HCT116 (cell line): Measurements from ENCODE around the gene ACKR4. TPM values are rescaled to one million over a fixed set of nuclear protein-coding genes. Genes with fewer than 3 reads are reported as not detected.

Source experiments
- ATAC-seq: fragments of 200-7000 bp; cut with Tn5 transposase; 2 replicates; pipeline ENCODE4 v1.9.1; 2020; ENCODE audit warnings: mild to moderate bottlenecking, moderate library complexity
- BruUV-seq: library from RNA; stranded (reverse); fragments of 400-500 nt; replicated peaks from 2 replicates; lab custom pipeline; 2021; lab: Mats Ljungman, UMichigan
- CTCF ChIA-PET: fragments of 300-600 bp; sonication (Branson Sonifier 250); formaldehyde crosslinking; loops from one replicate; lab custom pipeline; 2021; ENCODE audit warnings: antibody characterized with exemption; lab: Charles Lee
- POLR2A ChIA-PET: fragments of 300-600, 350-600 bp; sonication (Branson Sonifier 250); formaldehyde crosslinking; loops from one replicate; lab custom pipeline; 2021; ENCODE audit warnings: antibody characterized with exemption; lab: Charles Lee
- RAD21 ChIA-PET, 2 experiments: fragments of 300-600 bp; sonication (Branson Sonifier 250); formaldehyde crosslinking; loops; one replicate each; lab custom pipeline; 2023; ENCODE audit warnings: low total read pairs in 2 of 2; ENCODE audit not compliant: uncharacterized antibody in 2 of 2, unreplicated experiment in 2 of 2, low non-redundant PET in 1 of 2; lab: Charles Lee
- DNase-seq: peaks from one replicate; pipeline ENCODE4 v3.0.0-alpha.2; 2010; ENCODE audit warnings: low read depth, low spot score
- H2AFZ ChIP-seq: fragments of 200-600 bp; shearing (Covaris generic), sonication (generic); 2 replicates; pipeline ENCODE4 v1.6.1; 2017; ENCODE audit warnings: low read depth, mixed run types, mixed read lengths, antibody characterized with exemption, low read length; ENCODE audit not compliant: poor library complexity, severe bottlenecking
- H3K27ac ChIP-seq: 2 replicates; pipeline ENCODE4 v1.5.1; 2012; ENCODE audit warnings: low read depth, low read length
- H3K27me3 ChIP-seq: fragments of 200-600 bp; sonication (generic); 2 replicates; pipeline ENCODE4 v1.6.1; 2016; ENCODE audit warnings: mixed run types, low read length, mixed read lengths; ENCODE audit not compliant: insufficient read depth
- H3K36me3 ChIP-seq, 2 experiments: fragments of 200-500 bp in 1 of 2; fragments of 200-600 bp in 1 of 2; sonication (Bioruptor generic) in 1 of 2; sonication (generic) in 1 of 2; 2 replicates each; pipeline versions ENCODE4 v1.5.1 to v1.6.1; 2014 to 2016; ENCODE audit warnings: low read length in 2 of 2, inconsistent platforms in 1 of 2, mixed read lengths in 1 of 2, mixed run types in 1 of 2; ENCODE audit not compliant: insufficient read depth in 2 of 2, control insufficient read depth in 1 of 2
- H3K4me1 ChIP-seq, 2 experiments: fragments of 200-600 bp in 1 of 2; sonication (generic) in 1 of 2; 2 replicates each; pipeline versions ENCODE4 v1.5.1 to v1.6.1; 2012 to 2017; ENCODE audit warnings: low read length in 2 of 2, inconsistent platforms in 1 of 2, mild to moderate bottlenecking in 1 of 2, mixed read lengths in 1 of 2, mixed run types in 1 of 2, moderate library complexity in 1 of 2; ENCODE audit not compliant: insufficient read depth in 2 of 2, control insufficient read depth in 1 of 2
- H3K4me2 ChIP-seq: fragments of 200-600 bp; sonication (generic); 2 replicates; pipeline ENCODE4 v1.6.1; 2017; ENCODE audit warnings: mixed run types, low read length, mixed read lengths
- H3K4me3 ChIP-seq, 2 experiments: fragments of 200-600 bp in 1 of 2; sonication (generic) in 1 of 2; replicated peaks in 1 of 2; 2 replicates each; pipeline ENCODE4 v1.5.1; 2011 to 2016; ENCODE audit warnings: low read length in 2 of 2, control low read depth in 1 of 2, low read depth in 1 of 2, mild to moderate bottlenecking in 1 of 2, mixed read lengths in 1 of 2, mixed run types in 1 of 2
- H3K79me2 ChIP-seq: fragments of 200-600 bp; sonication (generic); 2 replicates; pipeline ENCODE4 v1.6.1; 2017; ENCODE audit warnings: mild to moderate bottlenecking, mixed run types, low read length, moderate library complexity, mixed read lengths; ENCODE audit not compliant: insufficient read depth
- H3K9ac ChIP-seq: fragments of 200-600 bp; sonication (generic); 2 replicates; pipeline ENCODE4 v1.6.1; 2016; ENCODE audit warnings: low read length, mixed read lengths
- H3K9me2 ChIP-seq: fragments of 200-600 bp; sonication (generic), shearing (Covaris generic); 2 replicates; pipeline ENCODE4 v1.6.1; 2017; ENCODE audit warnings: mixed run types, mild to moderate bottlenecking, moderate library complexity; ENCODE audit not compliant: insufficient read depth
- H3K9me3 ChIP-seq, 2 experiments: fragments of 200-500 bp in 1 of 2; fragments of 200-600 bp in 1 of 2; sonication (Bioruptor generic) in 1 of 2; sonication (generic) in 1 of 2; 2 replicates each; pipeline ENCODE4 v1.6.1; 2014 to 2017; ENCODE audit warnings: low read length in 2 of 2, mixed read lengths in 2 of 2, inconsistent platforms in 1 of 2, low read depth in 1 of 2, mild to moderate bottlenecking in 1 of 2, mixed run types in 1 of 2, moderate library complexity in 1 of 2; ENCODE audit not compliant: control insufficient read depth in 1 of 2, insufficient read depth in 1 of 2
- H4K20me1 ChIP-seq: fragments of 200-600 bp; sonication (generic), shearing (Covaris generic); 2 replicates; pipeline ENCODE4 v1.6.1; 2017; ENCODE audit warnings: mixed run types, mild to moderate bottlenecking, moderate library complexity; ENCODE audit not compliant: insufficient read depth
- CBX3 ChIP-seq: IDR thresholded peaks from 2 replicates; pipeline ENCODE4 v1.6.1; 2012; ENCODE audit warnings: low read depth
- CTCF ChIP-seq, 3 experiments: fragments of 200-600 bp in 1 of 3; sonication (generic) in 1 of 3; IDR thresholded peaks in 2 of 3; conservative IDR thresholded peaks in 1 of 3; 2 replicates each; pipeline ENCODE4 v1.5.1; 2012 to 2017; ENCODE audit warnings: low read depth in 2 of 3, low read length in 2 of 3, antibody characterized with exemption in 1 of 3, borderline replicate concordance in 1 of 3, control low read depth in 1 of 3, mild to moderate bottlenecking in 1 of 3, mixed read lengths in 1 of 3, mixed run types in 1 of 3, moderate library complexity in 1 of 3; ENCODE audit not compliant: insufficient read depth in 1 of 3
- EGR1 ChIP-seq: IDR thresholded peaks from 2 replicates; pipeline ENCODE4 v1.6.1; 2012; ENCODE audit warnings: low read depth
- ELF1 ChIP-seq: IDR thresholded peaks from 2 replicates; pipeline ENCODE4 v1.6.1; 2012; ENCODE audit warnings: low read depth, borderline replicate concordance
- EZH2 ChIP-seq: fragments of 200-600 bp; sonication (generic); IDR thresholded peaks from 2 replicates; pipeline ENCODE4 v1.6.1; 2017; ENCODE audit warnings: antibody characterized with exemption, mixed run types
- EZH2phosphoT487 ChIP-seq: fragments of 200-600 bp; IDR thresholded peaks from 2 replicates; pipeline ENCODE4 v1.6.1; 2018; ENCODE audit warnings: antibody characterized with exemption, borderline replicate concordance
- FOSL1 ChIP-seq: IDR thresholded peaks from 2 replicates; pipeline ENCODE4 v1.6.1; 2012; ENCODE audit warnings: low read depth
- JUND ChIP-seq: IDR thresholded peaks from 2 replicates; pipeline ENCODE4 v1.6.1; 2012
- MAX ChIP-seq: IDR thresholded peaks from 2 replicates; pipeline ENCODE4 v1.6.1; 2012
- POLR2A ChIP-seq: IDR thresholded peaks from 2 replicates; pipeline ENCODE4 v1.7.0; 2011; ENCODE audit warnings: borderline replicate concordance; ENCODE audit not compliant: insufficient read depth, insufficient read length; ENCODE audit errors: extremely low read depth
- POLR2AphosphoS5 ChIP-seq: IDR thresholded peaks from 2 replicates; pipeline ENCODE4 v1.6.1; 2011; ENCODE audit warnings: mild to moderate bottlenecking, low read depth, low read length, moderate library complexity
- RAD21 ChIP-seq: IDR thresholded peaks from 2 replicates; pipeline ENCODE4 v1.6.1; 2012; ENCODE audit warnings: low read depth, mild to moderate bottlenecking
- REST ChIP-seq: IDR thresholded peaks from 2 replicates; pipeline ENCODE4 v1.6.1; 2012; ENCODE audit warnings: low read depth
- SIN3A ChIP-seq: IDR thresholded peaks from 2 replicates; pipeline ENCODE4 v1.6.1; 2012; ENCODE audit warnings: low read depth
- SRF ChIP-seq: IDR thresholded peaks from 2 replicates; pipeline ENCODE4 v1.6.1; 2012; ENCODE audit warnings: low read depth
- TCF7L2 ChIP-seq: IDR thresholded peaks from 2 replicates; pipeline ENCODE4 v1.7.0; 2011; ENCODE audit warnings: borderline replicate concordance, inconsistent platforms; ENCODE audit not compliant: insufficient read depth, insufficient read length; ENCODE audit errors: extremely low read depth
- ZFX ChIP-seq: fragments of 450-650 bp; IDR thresholded peaks from 2 replicates; pipeline ENCODE4 v1.6.1; 2017
- ZNF274 ChIP-seq: fragments of 200-500 bp; sonication (Bioruptor generic); IDR thresholded peaks from 2 replicates; pipeline ENCODE4 v1.6.1; 2014; ENCODE audit warnings: mild to moderate bottlenecking, low read depth, low read length, inconsistent platforms
- intact Hi-C: fragments of 100-400 bp; cut with micrococcal nuclease; formaldehyde crosslinking; loops from 2 replicates; pipeline ENCODE4 v1.10.0; 2022
- total RNA-seq: library from RNA; stranded (reverse); gene quantifications from one replicate; pipeline ENCODE4 v1.2.1, GENCODE V29; 2021; ENCODE audit not compliant: unreplicated experiment
- TF ChIP-seq, protein P1 (sequence below): IDR thresholded peaks from 2 replicates; pipeline ENCODE4 v1.6.1; 2012
- TF ChIP-seq, protein P2 (sequence below): IDR thresholded peaks from 2 replicates; pipeline ENCODE4 v1.6.1; 2011; ENCODE audit warnings: mild to moderate bottlenecking, low read length, moderate library complexity; ENCODE audit not compliant: insufficient replicate concordance; ENCODE audit errors: extremely low read depth

The ACKR4 gene
- total RNA-seq, 1 experiment from 2014 or later, result 0.12 TPM

GRCh38 chr3:132642539-132642847 lies 45.4 kb downstream of the ACKR4 start:
- CTCF ChIA-PET, result interaction anchor here (1.0 to 2.6 kb wide), 12 partner anchors 11 to 386 kb away, joined by 3 to 36 read pairs (median 6); partner anchors contain the start of genes ACAD11, DNAJC13 and UBA5
- intact Hi-C loops, result loop anchor here (1.0 to 10.0 kb wide), 3 partner anchors 106 to 388 kb away; no protein-coding TSS in a partner anchor
- no TSS peak for BruUV-seq

More at GRCh38 chr3:132642539-132642847, 45.4 kb downstream of the ACKR4 start:
- TF ChIP-seq JUND (no peak), MAX (no peak), EGR1 (no peak), EZH2phosphoT487 (no peak), FOSL1 (no peak), POLR2AphosphoS5 (no peak), SIN3A (no peak), ELF1 (no peak), SRF (no peak), ZNF274 (no peak), TCF7L2 (no peak), ZFX (no peak), RAD21 (no peak), POLR2A (no peak), EZH2 (no peak), REST (no peak), CTCF (IDR thresholded peaks at IDR 0.05 in 2 of 3, conservative IDR thresholded peaks at IDR 0.05 in 1 of 3; ENCODE audit: borderline replicate concordance in 1 of 3, insufficient read depth in 1 of 3, low read depth in 2 of 3, low read length in 2 of 3) (no peak), CBX3 (no peak)
- TF ChIP-seq, protein P1, sequence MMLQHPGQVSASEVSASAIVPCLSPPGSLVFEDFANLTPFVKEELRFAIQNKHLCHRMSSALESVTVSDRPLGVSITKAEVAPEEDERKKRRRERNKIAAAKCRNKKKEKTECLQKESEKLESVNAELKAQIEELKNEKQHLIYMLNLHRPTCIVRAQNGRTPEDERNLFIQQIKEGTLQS, result no peak
- TF ChIP-seq, protein P2, sequence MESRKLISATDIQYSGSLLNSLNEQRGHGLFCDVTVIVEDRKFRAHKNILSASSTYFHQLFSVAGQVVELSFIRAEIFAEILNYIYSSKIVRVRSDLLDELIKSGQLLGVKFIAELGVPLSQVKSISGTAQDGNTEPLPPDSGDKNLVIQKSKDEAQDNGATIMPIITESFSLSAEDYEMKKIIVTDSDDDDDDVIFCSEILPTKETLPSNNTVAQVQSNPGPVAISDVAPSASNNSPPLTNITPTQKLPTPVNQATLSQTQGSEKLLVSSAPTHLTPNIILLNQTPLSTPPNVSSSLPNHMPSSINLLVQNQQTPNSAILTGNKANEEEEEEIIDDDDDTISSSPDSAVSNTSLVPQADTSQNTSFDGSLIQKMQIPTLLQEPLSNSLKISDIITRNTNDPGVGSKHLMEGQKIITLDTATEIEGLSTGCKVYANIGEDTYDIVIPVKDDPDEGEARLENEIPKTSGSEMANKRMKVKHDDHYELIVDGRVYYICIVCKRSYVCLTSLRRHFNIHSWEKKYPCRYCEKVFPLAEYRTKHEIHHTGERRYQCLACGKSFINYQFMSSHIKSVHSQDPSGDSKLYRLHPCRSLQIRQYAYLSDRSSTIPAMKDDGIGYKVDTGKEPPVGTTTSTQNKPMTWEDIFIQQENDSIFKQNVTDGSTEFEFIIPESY, result no peak
- Histone ChIP-seq H3K4me2 (no peak overlapping the region), H3K27me3 (no peaks in the 10 kb centered on the region), H2AFZ (no peak overlapping the region), H3K9me3 (no peaks in the 10 kb centered on the region), H3K36me3 (peaks cover 2 to 6% of the 10 kb centered on the region in 2 experiments; a peak in 1 of 4 replicates), H3K9me2 (no peaks in the 10 kb centered on the region), H3K4me3 (no peak overlapping the region), H3K27ac (no peak overlapping the region), H3K9ac (no peak overlapping the region), H3K79me2 (no peaks in the 10 kb centered on the region), H4K20me1 (no peaks in the 10 kb centered on the region; the same call in 1 of the 2 replicates), H3K4me1 (no peaks in the 10 kb centered on the region)
- DNase-seq, result no peak
- ATAC-seq, result no peak
- ChIA-PET POLR2A (interaction anchor here (1.4 kb wide), 1 partner anchor 16 kb away, joined by 3 read pairs; no protein-coding TSS in a partner anchor), RAD21 (no interaction called here)
